SU-DHL-6 (cell line): ENCODE measurements around the gene TOMM40.
"Not testable (repeated sequence)": the region's sequence is repeated elsewhere in the genome, so short reads cannot be mapped to it uniquely, and the experiment has no call there.

Experiments
- EZH2phosphoT487 ChIP-seq: fragments of 200-600 bp; sonication (generic), shearing (Covaris generic); conservative IDR thresholded peaks from 2 replicates; pipeline ENCODE4 v1.6.1; 2018; ENCODE audit warnings: mild to moderate bottlenecking, antibody characterized with exemption, low read length, moderate library complexity, mixed read lengths
- TF ChIP-seq, protein P1 (sequence below): fragments of 200-600 bp; sonication (generic); IDR thresholded peaks from one replicate; pipeline ENCODE4 v1.5.1; 2017; ENCODE audit warnings: antibody characterized with exemption, mild to moderate bottlenecking, low read length, moderate library complexity; ENCODE audit not compliant: insufficient read depth, poor library complexity, severe bottlenecking

DNA sequence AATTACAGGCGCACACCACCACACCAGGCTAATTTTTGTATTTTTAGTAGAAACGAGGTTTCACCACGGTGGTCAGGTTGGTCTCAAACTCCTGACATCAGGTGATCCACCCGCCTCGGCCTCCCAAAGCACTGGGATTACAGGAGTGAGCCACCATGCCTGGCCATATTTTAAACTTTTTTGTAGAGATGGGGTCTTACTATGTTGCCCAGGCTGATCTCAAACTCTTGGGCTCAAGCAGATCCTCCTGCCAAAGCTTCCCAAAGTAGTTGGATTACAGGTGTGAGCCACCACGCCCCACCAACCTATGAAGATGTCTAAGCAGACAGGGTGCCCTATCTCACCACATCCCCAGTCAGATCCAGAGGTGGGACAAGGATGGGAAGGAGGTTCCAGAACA lies 20.8 kb downstream of the TOMM40 start:
- TF ChIP-seq, protein P1, sequence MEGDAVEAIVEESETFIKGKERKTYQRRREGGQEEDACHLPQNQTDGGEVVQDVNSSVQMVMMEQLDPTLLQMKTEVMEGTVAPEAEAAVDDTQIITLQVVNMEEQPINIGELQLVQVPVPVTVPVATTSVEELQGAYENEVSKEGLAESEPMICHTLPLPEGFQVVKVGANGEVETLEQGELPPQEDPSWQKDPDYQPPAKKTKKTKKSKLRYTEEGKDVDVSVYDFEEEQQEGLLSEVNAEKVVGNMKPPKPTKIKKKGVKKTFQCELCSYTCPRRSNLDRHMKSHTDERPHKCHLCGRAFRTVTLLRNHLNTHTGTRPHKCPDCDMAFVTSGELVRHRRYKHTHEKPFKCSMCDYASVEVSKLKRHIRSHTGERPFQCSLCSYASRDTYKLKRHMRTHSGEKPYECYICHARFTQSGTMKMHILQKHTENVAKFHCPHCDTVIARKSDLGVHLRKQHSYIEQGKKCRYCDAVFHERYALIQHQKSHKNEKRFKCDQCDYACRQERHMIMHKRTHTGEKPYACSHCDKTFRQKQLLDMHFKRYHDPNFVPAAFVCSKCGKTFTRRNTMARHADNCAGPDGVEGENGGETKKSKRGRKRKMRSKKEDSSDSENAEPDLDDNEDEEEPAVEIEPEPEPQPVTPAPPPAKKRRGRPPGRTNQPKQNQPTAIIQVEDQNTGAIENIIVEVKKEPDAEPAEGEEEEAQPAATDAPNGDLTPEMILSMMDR: not testable (repeated sequence)
- TF ChIP-seq EZH2phosphoT487: not testable (repeated sequence)
